HuH-7.5 (cell line): Measurements from ENCODE around the gene AP2M1.

Source experiments
- DNase-seq: peaks from one replicate; pipeline ENCODE4 v3.0.0; 2011; ENCODE audit warnings: low spot score

AP2M1 gene

DNA sequence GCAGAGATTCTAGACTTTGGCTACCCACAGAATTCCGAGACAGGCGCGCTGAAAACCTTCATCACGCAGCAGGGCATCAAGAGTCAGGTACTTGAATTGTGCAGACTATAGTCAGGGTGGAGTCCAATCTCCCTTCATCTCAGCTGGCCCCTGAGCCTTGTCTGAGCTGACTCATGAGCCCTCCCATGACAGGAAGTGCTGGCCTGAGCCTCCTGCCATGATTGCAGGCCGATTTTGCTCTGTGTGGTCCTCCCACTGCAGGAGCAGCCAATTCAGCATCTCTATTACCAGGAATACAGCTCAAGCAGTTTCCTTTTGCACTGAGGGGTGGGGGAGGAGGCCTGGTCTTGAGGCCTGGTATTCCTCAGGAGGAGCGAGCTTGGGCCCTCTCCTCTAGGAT is 5.5 kb downstream of the AP2M1 start:
- DNase-seq = no peak

- DNase-seq = no peak
Measured at GRCh38 chr3:184181596-184181995, 6.9 kb downstream of the AP2M1 start.

DNA sequence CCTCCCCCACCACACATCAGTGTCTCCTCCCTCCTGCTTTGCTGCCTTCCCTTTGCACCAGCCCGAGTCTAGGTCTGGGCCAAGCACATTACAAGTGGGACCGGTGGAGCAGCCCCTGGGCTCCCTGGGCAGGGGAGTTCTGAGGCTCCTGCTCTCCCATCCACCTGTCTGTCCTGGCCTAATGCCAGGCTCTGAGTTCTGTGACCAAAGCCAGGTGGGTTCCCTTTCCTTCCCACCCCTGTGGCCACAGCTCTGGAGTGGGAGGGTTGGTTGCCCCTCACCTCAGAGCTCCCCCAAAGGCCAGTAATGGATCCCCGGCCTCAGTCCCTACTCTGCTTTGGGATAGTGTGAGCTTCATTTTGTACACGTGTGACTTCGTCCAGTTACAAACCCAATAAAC is 9.0 kb downstream of the AP2M1 start:
- no peak for DNase-seq

- DNase-seq = no peak
Measured at GRCh38 chr3:184184546-184185230, 10.0 kb downstream of the AP2M1 start.

GRCh38 chr3:184185461-184186183 is 11.0 kb downstream of the AP2M1 start:
- DNase-seq = peak; percentile 92

DNA sequence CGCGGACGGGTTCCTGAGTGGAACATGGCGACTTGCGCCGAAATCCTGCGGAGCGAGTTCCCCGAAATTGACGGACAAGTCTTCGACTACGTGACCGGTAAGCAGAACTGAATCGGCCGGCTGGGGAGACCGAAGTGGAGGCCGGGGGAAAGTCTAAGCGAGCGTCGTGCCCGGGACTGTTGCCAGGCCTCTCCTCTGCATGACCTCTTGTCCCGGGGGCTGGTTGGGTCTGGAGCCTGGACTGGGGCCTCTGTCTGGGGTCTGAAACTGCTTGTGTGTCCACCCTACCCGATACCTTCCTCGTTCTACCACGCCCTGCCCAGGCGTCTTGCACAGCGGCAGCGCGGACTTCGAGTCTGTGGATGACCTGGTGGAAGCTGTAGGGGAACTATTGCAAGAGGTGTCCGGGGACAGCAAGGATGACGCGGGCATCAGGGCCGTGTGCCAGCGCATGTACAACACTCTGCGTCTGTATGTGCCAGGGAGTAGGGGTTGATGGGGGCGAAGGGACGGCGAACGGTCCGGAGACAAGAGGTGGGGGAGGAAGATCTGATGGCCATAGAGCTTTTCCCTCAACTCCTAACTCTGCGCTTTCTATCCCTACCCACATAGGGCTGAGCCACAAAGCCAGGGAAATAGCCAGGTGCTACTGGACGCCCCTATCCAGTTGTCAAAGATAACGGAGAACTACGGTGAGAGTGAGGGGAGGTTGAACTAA is 11.7 kb downstream of the AP2M1 start, which contains the start of gene ABCF3:
TSS of gene ABCF3 (plus strand) at position 16 of the 718 bp plus-strand sequence. CDS start at position 25, 9 bp downstream.
- DNase-seq = no peak

DNA sequence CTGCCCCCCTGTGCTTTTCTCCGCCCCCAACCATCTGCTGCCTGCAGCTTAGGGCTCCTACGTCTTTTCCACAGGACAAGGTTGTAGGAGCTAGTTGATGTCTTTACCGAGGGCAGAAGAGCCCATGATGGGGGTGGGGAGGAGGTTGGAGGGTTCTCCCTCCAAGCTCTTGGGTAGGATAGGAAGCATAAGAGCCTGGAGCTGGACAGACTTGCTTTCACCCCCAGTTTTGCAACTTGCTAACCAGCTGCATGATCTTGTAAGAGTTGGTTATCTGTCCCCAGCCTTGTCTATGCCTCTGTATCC is 12.2 kb downstream of the AP2M1 start:
- no peak for DNase-seq

GRCh38 chr3:184188080-184188479 is 13.4 kb downstream of the AP2M1 start:
- DNase-seq = no peak

DNA sequence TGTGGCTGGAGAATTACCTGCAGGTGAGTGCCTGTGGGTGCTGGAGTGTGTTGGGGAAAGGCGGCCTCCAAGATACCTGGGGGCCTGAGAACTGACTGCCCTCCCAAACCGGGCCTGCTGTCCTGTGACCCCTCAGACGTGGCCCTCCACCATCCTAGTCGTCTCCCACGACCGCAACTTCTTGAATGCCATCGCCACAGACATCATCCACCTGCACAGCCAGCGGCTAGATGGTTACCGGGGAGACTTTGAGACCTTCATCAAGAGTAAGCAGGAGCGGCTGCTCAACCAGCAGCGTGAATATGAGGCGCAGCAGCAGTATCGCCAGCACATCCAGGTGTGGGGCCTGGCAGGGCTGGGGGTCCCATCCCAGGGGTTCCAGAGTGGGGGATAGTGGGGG is 14.8 kb downstream of the AP2M1 start:
- no peak for DNase-seq

- DNase-seq = no peak
Measured at GRCh38 chr3:184192889-184193288, 18.2 kb downstream of the AP2M1 start.

GRCh38 chr3:184193991-184194539 is 19.4 kb downstream of the AP2M1 start:
- DNase-seq = no peak

- no peak for DNase-seq
Measured at GRCh38 chr3:184196536-184196935, 21.9 kb downstream of the AP2M1 start.

- no peak for DNase-seq
Measured at GRCh38 chr3:184198509-184198908, 23.9 kb downstream of the AP2M1 start.

DNA sequence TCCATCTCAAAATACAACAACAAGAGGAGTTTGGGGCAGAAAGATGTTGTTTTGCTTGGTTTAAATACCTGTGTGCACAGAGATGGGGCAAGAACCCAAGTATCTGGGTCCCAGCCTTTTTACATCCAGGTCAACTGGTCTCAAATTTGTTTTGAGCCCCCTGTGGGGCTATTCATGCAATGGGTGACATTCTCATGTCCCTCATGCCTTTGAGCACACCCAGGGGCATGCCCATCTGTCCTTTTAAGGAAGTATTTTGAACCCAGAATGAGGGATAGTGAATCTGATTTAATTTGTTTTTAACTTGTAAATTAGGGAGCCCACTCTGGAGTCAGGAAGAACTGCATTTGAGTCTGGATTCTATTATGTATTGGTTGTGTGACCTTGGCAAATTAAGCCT is 26.2 kb downstream of the AP2M1 start:
- no peak for DNase-seq

DNA sequence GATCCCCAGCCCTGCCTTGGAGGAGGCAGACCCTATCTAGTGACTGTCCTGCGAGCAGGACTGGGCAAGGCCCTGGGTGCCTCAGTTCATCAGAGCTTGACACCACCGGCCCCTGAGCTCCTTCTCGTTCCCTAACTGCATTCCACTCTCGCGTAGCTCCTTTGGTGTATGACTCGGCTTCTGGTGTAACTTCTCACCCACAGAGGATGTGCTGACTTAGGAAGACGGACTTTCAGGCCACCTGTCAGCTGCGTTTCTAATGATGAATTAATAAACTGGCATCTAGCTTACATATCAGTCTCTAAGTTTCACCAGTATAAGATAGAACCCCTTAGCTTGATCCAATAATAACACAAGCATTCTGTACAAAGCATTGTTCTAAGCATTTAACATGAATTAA is 28.9 kb downstream of the AP2M1 start:
- DNase-seq = no peak

DNA sequence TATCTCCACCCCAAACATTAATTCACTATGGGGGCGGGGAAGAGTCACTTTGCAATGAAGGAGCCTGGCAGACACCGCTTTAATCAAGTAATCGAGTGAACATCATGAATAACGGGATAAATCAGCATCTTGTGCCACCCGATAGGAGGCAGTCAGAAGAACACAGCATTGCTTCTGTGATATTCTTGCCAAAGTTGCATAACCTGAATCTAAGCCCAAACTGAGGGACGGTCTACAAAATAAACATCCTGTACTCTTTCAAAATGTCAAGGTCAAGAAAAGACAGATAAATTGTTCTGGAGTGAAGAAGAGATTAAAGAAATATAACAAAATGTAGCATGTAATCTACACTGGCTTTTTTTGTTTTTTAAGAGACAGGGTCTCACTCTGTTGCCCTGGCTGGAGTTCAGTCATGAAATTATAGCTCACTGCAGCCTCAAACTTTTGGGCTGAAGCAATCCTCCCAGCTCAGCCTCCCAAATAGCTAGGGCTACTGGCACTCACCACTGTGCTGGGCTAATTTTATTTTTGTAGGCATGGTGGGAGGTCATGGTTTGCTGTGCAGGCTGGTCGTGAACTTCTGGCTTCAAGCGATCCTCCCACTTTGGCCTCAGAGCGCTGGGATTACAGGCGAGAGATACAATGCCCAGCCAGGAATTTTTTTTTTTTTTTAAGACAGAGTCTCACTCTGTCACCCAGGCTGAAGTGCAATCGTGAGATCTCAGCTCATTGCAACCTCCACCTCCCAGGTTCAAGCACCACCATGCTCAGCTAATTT is 34.7 kb downstream of the AP2M1 start:
- DNase-seq = no peak

DNA sequence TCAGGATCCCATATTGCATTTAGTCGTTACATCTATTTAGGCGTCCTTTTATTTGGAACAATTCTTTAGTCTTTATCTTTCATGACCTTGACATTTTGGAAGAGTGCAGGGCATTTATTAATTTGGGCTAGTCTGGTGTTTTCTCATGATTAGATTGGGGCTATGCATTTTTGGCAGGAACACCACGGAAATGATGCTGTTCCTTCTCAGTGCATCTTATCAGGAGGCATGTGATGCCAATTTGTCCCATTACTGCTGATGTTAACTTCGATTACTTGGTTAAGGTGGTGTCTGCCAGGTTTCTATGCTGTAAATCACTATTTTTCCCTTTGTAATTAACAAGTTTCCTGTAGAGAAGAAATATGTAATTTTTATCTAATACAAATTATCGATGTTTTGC is 36.6 kb downstream of the AP2M1 start:
- no peak for DNase-seq

- no peak for DNase-seq
Measured at GRCh38 chr3:184211718-184212117, 37.1 kb downstream of the AP2M1 start.

GRCh38 chr3:184218814-184219213 is 44.2 kb downstream of the AP2M1 start:
- no peak for DNase-seq

GRCh38 chr3:184222521-184222920 is 47.9 kb downstream of the AP2M1 start:
- no peak for DNase-seq

- DNase-seq = no peak
Measured at GRCh38 chr3:184223946-184224345, 49.3 kb downstream of the AP2M1 start.

GRCh38 chr3:184227481-184227935 is 52.9 kb downstream of the AP2M1 start:
- peak; percentile 75 for DNase-seq
